Prostate gland (tissue), 2 donors: ENCODE measurements around the gene SNRPA1.

Experiments
- POLR2A ChIP-seq: fragments of 450-650 bp; IDR thresholded peaks from one replicate; pipeline ENCODE4 v1.6.1; 2016; ENCODE audit warnings: antibody characterized with exemption, mild to moderate bottlenecking
- POLR2AphosphoS5 ChIP-seq: sonication (generic); formaldehyde crosslinking; IDR thresholded peaks from one replicate; pipeline ENCODE4 v1.6.1; 2017; ENCODE audit warnings: antibody characterized with exemption
- TF ChIP-seq, protein P1 (sequence below), 4 experiments: fragments of 200-600 bp in 2 of 4; fragments of 450-650 bp in 2 of 4; sonication (generic) in 2 of 4; IDR thresholded peaks; 1 replicate in 3 of 4; 2 replicates in 1 of 4; pipeline ENCODE4 v1.5.1; 2016 to 2019; ENCODE audit warnings: antibody characterized with exemption in 4 of 4, mild to moderate bottlenecking in 2 of 4, moderate library complexity in 2 of 4

DNA sequence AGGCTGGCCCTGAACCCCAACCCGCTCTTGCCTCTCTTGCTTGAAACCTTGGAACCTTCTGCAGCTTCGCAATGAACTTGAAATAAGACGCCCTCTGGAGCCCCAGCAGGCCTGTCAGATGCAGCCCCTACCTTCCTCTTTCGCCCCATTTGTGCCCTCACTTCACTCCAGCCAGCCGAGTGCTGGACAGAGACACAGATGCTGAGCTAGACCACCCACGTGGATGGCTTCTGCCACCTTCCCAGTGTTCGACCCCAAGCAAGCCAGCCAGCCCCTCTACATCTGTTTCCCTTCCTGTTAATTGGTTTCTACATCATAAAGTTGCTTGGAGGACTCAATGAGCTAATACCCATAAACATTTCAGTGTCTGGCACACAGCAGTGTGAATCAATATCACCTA, 23.8 kb upstream of the SNRPA1 start:
- TF ChIP-seq, protein P1, sequence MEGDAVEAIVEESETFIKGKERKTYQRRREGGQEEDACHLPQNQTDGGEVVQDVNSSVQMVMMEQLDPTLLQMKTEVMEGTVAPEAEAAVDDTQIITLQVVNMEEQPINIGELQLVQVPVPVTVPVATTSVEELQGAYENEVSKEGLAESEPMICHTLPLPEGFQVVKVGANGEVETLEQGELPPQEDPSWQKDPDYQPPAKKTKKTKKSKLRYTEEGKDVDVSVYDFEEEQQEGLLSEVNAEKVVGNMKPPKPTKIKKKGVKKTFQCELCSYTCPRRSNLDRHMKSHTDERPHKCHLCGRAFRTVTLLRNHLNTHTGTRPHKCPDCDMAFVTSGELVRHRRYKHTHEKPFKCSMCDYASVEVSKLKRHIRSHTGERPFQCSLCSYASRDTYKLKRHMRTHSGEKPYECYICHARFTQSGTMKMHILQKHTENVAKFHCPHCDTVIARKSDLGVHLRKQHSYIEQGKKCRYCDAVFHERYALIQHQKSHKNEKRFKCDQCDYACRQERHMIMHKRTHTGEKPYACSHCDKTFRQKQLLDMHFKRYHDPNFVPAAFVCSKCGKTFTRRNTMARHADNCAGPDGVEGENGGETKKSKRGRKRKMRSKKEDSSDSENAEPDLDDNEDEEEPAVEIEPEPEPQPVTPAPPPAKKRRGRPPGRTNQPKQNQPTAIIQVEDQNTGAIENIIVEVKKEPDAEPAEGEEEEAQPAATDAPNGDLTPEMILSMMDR (IDR thresholded peaks at IDR 0.05) = no peak
- TF ChIP-seq POLR2AphosphoS5 (no peak), POLR2A (no peak)
